H1 (cell line): ENCODE data around the gene MAP4K5. TPM values are rescaled to one million over a fixed set of nuclear protein-coding genes. Genes with fewer than 3 reads are reported as not detected.

Source experiments
- CTCF ChIA-PET: fragments of 300-600 bp; sonication (Branson Sonifier 250); formaldehyde crosslinking; loops from one replicate; lab custom pipeline; 2021; ENCODE audit not compliant: partially characterized antibody; lab: Charles Lee
- POLR2A ChIA-PET: fragments of 300-600 bp; sonication (Branson Sonifier 250); formaldehyde crosslinking; loops from one replicate; lab custom pipeline; 2021; ENCODE audit warnings: inconsistent platforms; ENCODE audit not compliant: partially characterized antibody; lab: Charles Lee
- DNase-seq, 2 experiments: peaks; one replicate each; pipeline versions ENCODE4 v3.0.0 to v3.0.0-alpha.2; 2010 to 2022; ENCODE audit warnings: low spot score in 2 of 2, low read depth in 1 of 2, mixed read lengths in 1 of 2
- FAIRE-seq: peaks from 2 replicates; lab custom pipeline; 2011; peaks lifted over from hg19 to GRCh38; lab: Jason Lieb, UNC
- H2AFZ ChIP-seq: 2 replicates; pipeline ENCODE4 v1.8.1; 2012; ENCODE audit warnings: low read length, inconsistent platforms
- H2AK5ac ChIP-seq: 2 replicates; pipeline ENCODE4 v1.6.1; 2013; ENCODE audit warnings: low read depth, low read length
- H2BK120ac ChIP-seq: replicated peaks from 2 replicates; pipeline ENCODE3; 2013; ENCODE audit warnings: low read depth, low read length, inconsistent platforms
- H2BK12ac ChIP-seq: 2 replicates; pipeline ENCODE4 v1.6.1; 2013; ENCODE audit warnings: low read depth, low read length
- H2BK15ac ChIP-seq: 2 replicates; pipeline ENCODE4 v1.6.1; 2013; ENCODE audit warnings: low read length
- H2BK20ac ChIP-seq: 2 replicates; pipeline ENCODE4 v1.6.1; 2013; ENCODE audit warnings: low read length
- H2BK5ac ChIP-seq: 2 replicates; pipeline ENCODE4 v1.6.1; 2013; ENCODE audit warnings: low read depth, low read length
- H3K14ac ChIP-seq: 2 replicates; pipeline ENCODE4 v1.6.1; 2013; ENCODE audit warnings: inconsistent platforms; ENCODE audit not compliant: insufficient read length
- H3K18ac ChIP-seq: 2 replicates; pipeline ENCODE4 v1.6.1; 2013; ENCODE audit warnings: low read length; ENCODE audit errors: extremely low read depth
- H3K23ac ChIP-seq: 2 replicates; pipeline ENCODE4 v1.6.1; 2013; ENCODE audit warnings: inconsistent platforms; ENCODE audit not compliant: insufficient read length
- H3K23me2 ChIP-seq: 2 replicates; pipeline ENCODE4 v1.6.1; 2013; ENCODE audit warnings: low read depth, low read length
- H3K27ac ChIP-seq: 2 replicates; pipeline ENCODE4 v1.6.1; 2011; ENCODE audit warnings: low read depth, low read length, inconsistent platforms
- H3K27me3 ChIP-seq, 4 experiments: replicated peaks in 1 of 4; 1 replicate in 1 of 4; 2 replicates in 3 of 4; pipeline versions ENCODE4 v1.6.1 to v1.8.1; 2011 to 2013; ENCODE audit warnings: low read length in 3 of 4, mild to moderate bottlenecking in 3 of 4, inconsistent platforms in 2 of 4, mixed read lengths in 2 of 4, moderate library complexity in 1 of 4; ENCODE audit not compliant: control insufficient read depth in 3 of 4, insufficient read depth in 3 of 4; ENCODE audit errors: extremely low read depth in 1 of 4
- H3K36me3 ChIP-seq, 4 experiments: 2 replicates each; pipeline versions ENCODE4 v1.6.1 to v1.8.1; 2011 to 2013; ENCODE audit warnings: mild to moderate bottlenecking in 4 of 4, low read length in 3 of 4, moderate library complexity in 2 of 4, control low read depth in 1 of 4, inconsistent platforms in 1 of 4; ENCODE audit not compliant: insufficient read depth in 4 of 4, control insufficient read depth in 2 of 4
- H3K4ac ChIP-seq: replicated peaks from 2 replicates; pipeline ENCODE3; 2013; ENCODE audit warnings: low read length, low read depth, mixed read lengths, inconsistent platforms; ENCODE audit not compliant: insufficient read length
- H3K4me1 ChIP-seq, 4 experiments: replicated peaks in 1 of 4; 1 replicate in 1 of 4; 2 replicates in 3 of 4; pipeline versions ENCODE4 v1.6.1 to v1.8.1; 2011 to 2013; ENCODE audit warnings: low read length in 3 of 4, inconsistent platforms in 2 of 4, mixed read lengths in 1 of 4; ENCODE audit not compliant: insufficient read depth in 4 of 4, control insufficient read depth in 3 of 4
- H3K4me2 ChIP-seq, 2 experiments: 2 replicates each; pipeline versions ENCODE4 v1.6.1 to v1.8.1; 2011 to 2013; ENCODE audit warnings: low read depth in 2 of 2, low read length in 2 of 2, control low read depth in 1 of 2, inconsistent platforms in 1 of 2, mild to moderate bottlenecking in 1 of 2; ENCODE audit not compliant: insufficient read depth in 1 of 2
- H3K4me3 ChIP-seq, 4 experiments: fragments of 200-600, 300-600 bp in 1 of 4; sonication (generic), shearing (Covaris generic), sonication (Bioruptor Twin) in 1 of 4; 2 replicates each; pipeline versions ENCODE4 v1.5.1 to v1.8.1; 2011 to 2016; ENCODE audit warnings: low read length in 4 of 4, low read depth in 3 of 4, control low read depth in 2 of 4, inconsistent platforms in 2 of 4, mild to moderate bottlenecking in 2 of 4, mixed read lengths in 1 of 4, moderate library complexity in 1 of 4; ENCODE audit not compliant: insufficient read depth in 2 of 4; ENCODE audit errors: extremely low read depth in 1 of 4
- H3K56ac ChIP-seq: replicated peaks from 2 replicates; pipeline ENCODE3; 2013; ENCODE audit warnings: low read depth, mild to moderate bottlenecking, mixed read lengths, low read length, inconsistent platforms; ENCODE audit not compliant: insufficient read length
- H3K79me1 ChIP-seq: 2 replicates; pipeline ENCODE4 v1.6.1; 2013; ENCODE audit warnings: low read depth, low read length, control low read depth
- H3K79me2 ChIP-seq, 2 experiments: 2 replicates each; pipeline versions ENCODE4 v1.6.1 to v1.8.1; 2012 to 2013; ENCODE audit warnings: low read length in 2 of 2, mild to moderate bottlenecking in 2 of 2, inconsistent platforms in 1 of 2; ENCODE audit not compliant: insufficient read depth in 2 of 2, control insufficient read depth in 1 of 2
- H3K9ac ChIP-seq, 4 experiments: replicated peaks in 1 of 4; 1 replicate in 1 of 4; 2 replicates in 3 of 4; pipeline versions ENCODE4 v1.6.1 to v1.8.1; 2011 to 2013; ENCODE audit warnings: low read depth in 3 of 4, low read length in 3 of 4, control low read depth in 2 of 4, mild to moderate bottlenecking in 2 of 4, moderate library complexity in 2 of 4, inconsistent platforms in 1 of 4; ENCODE audit errors: extremely low read depth in 1 of 4
- H3K9me3 ChIP-seq, 2 experiments: 2 replicates each; pipeline versions ENCODE4 v1.6.1 to v1.8.1; 2012 to 2013; ENCODE audit warnings: mild to moderate bottlenecking in 2 of 2, moderate library complexity in 2 of 2, control low read depth in 1 of 2, inconsistent platforms in 1 of 2, low read depth in 1 of 2, low read length in 1 of 2, mixed read lengths in 1 of 2; ENCODE audit not compliant: insufficient read depth in 2 of 2
- H4K20me1 ChIP-seq, 2 experiments: replicated peaks in 1 of 2; 2 replicates each; pipeline versions ENCODE3 to v1.8.1; 2011 to 2013; ENCODE audit warnings: inconsistent platforms in 2 of 2, low read length in 2 of 2, mild to moderate bottlenecking in 1 of 2; ENCODE audit not compliant: insufficient read depth in 2 of 2, control insufficient read depth in 1 of 2
- H4K5ac ChIP-seq: 2 replicates; pipeline ENCODE4 v1.6.1; 2013; ENCODE audit warnings: low read length, low read depth, mixed read lengths, inconsistent platforms; ENCODE audit not compliant: insufficient read length
- H4K8ac ChIP-seq: 2 replicates; pipeline ENCODE4 v1.8.0; 2013; ENCODE audit warnings: mild to moderate bottlenecking, moderate library complexity, low read length, inconsistent platforms; ENCODE audit not compliant: insufficient read depth; ENCODE audit errors: extremely low read depth
- H4K91ac ChIP-seq: replicated peaks from 2 replicates; pipeline ENCODE3; 2013; ENCODE audit warnings: low read length, mixed read lengths, inconsistent platforms; ENCODE audit not compliant: insufficient read length
- ASH2L ChIP-seq: fragments of 200-600, 300-600 bp; sonication (generic); IDR thresholded peaks from one replicate; pipeline ENCODE4 v1.7.1; 2017; ENCODE audit warnings: low read length
- CEBPB ChIP-seq: IDR thresholded peaks from 2 replicates; pipeline ENCODE4 v1.6.1; 2012; ENCODE audit warnings: low read depth, low read length
- MAX ChIP-seq: IDR thresholded peaks from 2 replicates; pipeline ENCODE4 v1.6.1; 2012; ENCODE audit warnings: inconsistent platforms
- WGBS, 2 experiments: shearing (Covaris generic) in 1 of 2; methylation state at CpG; one replicate each; pipeline versions ENCODE4 v1.1.6 to v1.1.7; 2013 to 2015; ENCODE audit warnings: low lambda C conversion rate in 2 of 2, mixed read lengths in 2 of 2, inconsistent platforms in 1 of 2, low coverage in 1 of 2, missing lambda C conversion rate in 1 of 2; ENCODE audit not compliant: insufficient replicate concordance in 2 of 2, insufficient coverage in 1 of 2, insufficient read length in 1 of 2; ENCODE audit errors: extremely low coverage in 1 of 2, missing lambda C conversion rate in 1 of 2; 5-methylcytosine and 5-hydroxymethylcytosine counted together
- polyA plus RNA-seq, 7 experiments: library from polyadenylated mRNA; depleted of rRNA in 3 of 7; stranded (reverse) in 5 of 7; unstranded in 2 of 7; fragments of >200 nt in 5 of 7; fragments of 200-250 nt in 2 of 7; gene quantifications; 1 replicate in 5 of 7; 2 replicates in 1 of 7; 4 replicates in 1 of 7; pipeline versions ENCODE4 v1.2.1 to v1.2.3, GENCODE V29; 2011 to 2013; ENCODE audit warnings: missing spikeins in 2 of 7, mixed read lengths in 2 of 7
- total RNA-seq: library from RNA; stranded (reverse); fragmentation: NEBNext Ultra II Directional; extraction: Animal tissue kit (Norgen Biotek cat#: 25700); gene quantifications from 2 replicates; pipeline ENCODE4 v1.2.1, GENCODE V29; 2021

The MAP4K5 gene
- total and polyA plus RNA-seq, 2 of the 8 experiments (the other 6 are each of a cell fraction or from before 2014, with no cell fraction given) = 7.6 to 34.5 TPM

GRCh38 chr14:50394713-50395112, 137.7 kb downstream of the MAP4K5 start:
- CTCF ChIA-PET = interaction anchor here (1.3 kb wide), 1 partner anchor 148 kb away, joined by 3 read pairs; no protein-coding TSS in a partner anchor
- no peak overlapping the region for H2BK12ac ChIP-seq
- no peak overlapping the region for H2BK5ac ChIP-seq
- H3K27me3 ChIP-seq = peaks cover 0 to 14% (median 9%) of the 10 kb centered on the region in 4 experiments; a peak in 4 of 7 replicates
- POLR2A ChIA-PET = interaction anchor here (0.6 to 1.9 kb wide), 4 partner anchors 50 to 728 kb away, joined by 3 to 4 read pairs (median 3); no protein-coding TSS in a partner anchor
- no peak overlapping the region for H2BK120ac ChIP-seq
- H4K20me1 ChIP-seq = no peaks in the 10 kb centered on the region
- H2BK15ac ChIP-seq = no peak overlapping the region
- H3K9ac ChIP-seq = no peak overlapping the region
- no peak overlapping the region for H3K14ac ChIP-seq
- H2AK5ac ChIP-seq = no peak overlapping the region
- H3K4me1 ChIP-seq = peaks cover 0 to 8% (median 7%) of the 10 kb centered on the region in 4 experiments; a peak in 6 of 7 replicates
- H4K5ac ChIP-seq = no peak overlapping the region
- DNase-seq = no peak
- H3K36me3 ChIP-seq = no peaks in the 10 kb centered on the region
- no peak overlapping the region for H2AFZ ChIP-seq
- 94% methylated on average over 5 of the region's 5 CpGs; no CpG with 5 or more reads in 1 of the 2 experiments for WGBS, 2 experiments
- no peak overlapping the region for H3K18ac ChIP-seq
- no peak overlapping the region for H3K4me2 ChIP-seq
- H4K91ac ChIP-seq = no peak overlapping the region
- H3K79me2 ChIP-seq = no peaks in the 10 kb centered on the region
- no peak overlapping the region for H3K4ac ChIP-seq
- H3K4me3 ChIP-seq = no peak overlapping the region
- H3K27ac ChIP-seq = no peak overlapping the region
- no peak overlapping the region for H3K23ac ChIP-seq
- H3K23me2 ChIP-seq = peaks cover 11% of the 10 kb centered on the region
- no peak for FAIRE-seq
- H4K8ac ChIP-seq = no peak overlapping the region
- H3K56ac ChIP-seq = no peak overlapping the region
- H2BK20ac ChIP-seq = no peak overlapping the region
- no peaks in the 10 kb centered on the region for H3K9me3 ChIP-seq
- H3K79me1 ChIP-seq = no peaks in the 10 kb centered on the region
- TF ChIP-seq ASH2L = no peak
- no peak for TF ChIP-seq MAX
- TF ChIP-seq CEBPB = no peak
